AG04449 (cell line): ENCODE data around the gene AKAP1.

Experiments
- CTCF ChIA-PET: fragments of 350-600 bp; formaldehyde crosslinking; extraction: SDS; loops from one replicate; lab custom pipeline; 2021; ENCODE audit warnings: antibody characterized with exemption; lab: Yijun Ruan, JAX
- POLR2A ChIA-PET: fragments of 400-600, 350-600 bp; formaldehyde crosslinking; extraction: SDS; loops from one replicate; lab custom pipeline; 2020; ENCODE audit warnings: antibody characterized with exemption, inconsistent platforms; lab: Yijun Ruan, JAX
- DNase-seq: peaks from one replicate; pipeline ENCODE4 v3.0.0-alpha.2; 2010; ENCODE audit warnings: low read depth, low spot score
- H3K4me3 ChIP-seq: 2 replicates; pipeline ENCODE4 v1.5.1; 2011; ENCODE audit warnings: low read depth, mild to moderate bottlenecking, control low read depth, low read length
- CTCF ChIP-seq: IDR thresholded peaks from one replicate; pipeline ENCODE4 v1.5.1; 2011; ENCODE audit warnings: mild to moderate bottlenecking, moderate library complexity, low read length, control low read depth, inconsistent platforms; ENCODE audit not compliant: insufficient read depth; ENCODE audit errors: missing control alignments

The AKAP1 gene

GRCh38 chr17:57124053-57124452 lies 39.0 kb downstream of the AKAP1 start:
- no peak for TF ChIP-seq CTCF
- POLR2A ChIA-PET, result no interaction called here
- no peak for DNase-seq
- CTCF ChIA-PET, result interaction anchor here (2.9 to 7.6 kb wide), 2 partner anchors 623 to 709 kb away, joined by 8 to 106 read pairs; no protein-coding TSS in a partner anchor
- no peak overlapping the region for H3K4me3 ChIP-seq

GRCh38 chr17:57125406-57125805 lies 40.4 kb downstream of the AKAP1 start:
- DNase-seq, result no peak
- no peak overlapping the region for H3K4me3 ChIP-seq
- TF ChIP-seq CTCF, result no peak
- POLR2A ChIA-PET, result no interaction called here
- CTCF ChIA-PET, result interaction anchor here (0.6 to 7.6 kb wide), 6 partner anchors 11 to 708 kb away, joined by 3 to 106 read pairs (median 5); no protein-coding TSS in a partner anchor

GRCh38 chr17:57125866-57126265 lies 40.8 kb downstream of the AKAP1 start:
- DNase-seq, result no peak
- no peak for TF ChIP-seq CTCF
- ChIA-PET CTCF (interaction anchor here (0.6 to 7.6 kb wide), 6 partner anchors 11 to 707 kb away, joined by 3 to 106 read pairs (median 5); no protein-coding TSS in a partner anchor), POLR2A (no interaction called here)
- no peak overlapping the region for H3K4me3 ChIP-seq

- peak; percentile 86 for TF ChIP-seq CTCF
- ChIA-PET POLR2A (no interaction called here), CTCF (interaction anchor here (0.7 to 7.6 kb wide), 18 partner anchors 9 to 982 kb away, joined by 3 to 106 read pairs (median 4); no protein-coding TSS in a partner anchor)
- DNase-seq, result peak; percentile 16
- H3K4me3 ChIP-seq, result peak overlapping the region; percentile 44
Observed at GRCh38 chr17:57130708-57131461, 45.8 kb downstream of the AKAP1 start.

DNA sequence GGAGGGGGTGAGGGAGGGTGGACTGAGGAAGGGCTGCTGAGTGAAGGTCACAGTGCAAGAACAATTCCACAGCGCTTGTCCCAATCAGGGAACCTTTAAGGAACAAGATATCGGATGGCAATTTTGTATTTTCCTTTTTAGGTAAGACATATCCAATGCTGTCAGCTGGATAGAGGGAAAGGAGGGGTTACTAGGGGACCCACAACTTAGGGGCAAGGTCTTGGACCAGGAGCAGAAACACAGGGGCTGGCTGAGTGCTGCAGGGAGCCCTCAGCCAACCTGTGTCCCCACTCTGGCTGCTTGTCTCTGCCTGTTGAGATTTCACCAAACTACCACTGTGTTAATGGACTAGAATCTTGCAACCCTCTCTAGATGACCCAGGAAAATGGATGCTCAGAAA lies 47.6 kb downstream of the AKAP1 start:
- DNase-seq, result no peak
- TF ChIP-seq CTCF, result no peak
- no peak overlapping the region for H3K4me3 ChIP-seq
- POLR2A ChIA-PET, result no interaction called here
- CTCF ChIA-PET, result interaction anchor here (0.7 to 2.2 kb wide), 9 partner anchors 10 to 700 kb away, joined by 3 to 7 read pairs (median 3); no protein-coding TSS in a partner anchor

GRCh38 chr17:57133486-57133885 lies 48.4 kb downstream of the AKAP1 start:
- no peak overlapping the region for H3K4me3 ChIP-seq
- POLR2A ChIA-PET, result no interaction called here
- CTCF ChIA-PET, result interaction anchor here (0.7 to 2.2 kb wide), 9 partner anchors 9 to 699 kb away, joined by 3 to 7 read pairs (median 3); no protein-coding TSS in a partner anchor
- no peak for TF ChIP-seq CTCF
- DNase-seq, result no peak
